NCI-H748 (cell line): Measurements from ENCODE around the gene TMEM11.
"Not testable (repeated sequence)": the region's sequence is repeated elsewhere in the genome, so short reads cannot be mapped to it uniquely, and the experiment has no call there.

Experiments used
- DNase-seq: peaks from one replicate; lab custom pipeline; 2025; ENCODE audit not compliant: unreplicated experiment; lab: John Stamatoyannopoulos, UW

The TMEM11 gene

DNA sequence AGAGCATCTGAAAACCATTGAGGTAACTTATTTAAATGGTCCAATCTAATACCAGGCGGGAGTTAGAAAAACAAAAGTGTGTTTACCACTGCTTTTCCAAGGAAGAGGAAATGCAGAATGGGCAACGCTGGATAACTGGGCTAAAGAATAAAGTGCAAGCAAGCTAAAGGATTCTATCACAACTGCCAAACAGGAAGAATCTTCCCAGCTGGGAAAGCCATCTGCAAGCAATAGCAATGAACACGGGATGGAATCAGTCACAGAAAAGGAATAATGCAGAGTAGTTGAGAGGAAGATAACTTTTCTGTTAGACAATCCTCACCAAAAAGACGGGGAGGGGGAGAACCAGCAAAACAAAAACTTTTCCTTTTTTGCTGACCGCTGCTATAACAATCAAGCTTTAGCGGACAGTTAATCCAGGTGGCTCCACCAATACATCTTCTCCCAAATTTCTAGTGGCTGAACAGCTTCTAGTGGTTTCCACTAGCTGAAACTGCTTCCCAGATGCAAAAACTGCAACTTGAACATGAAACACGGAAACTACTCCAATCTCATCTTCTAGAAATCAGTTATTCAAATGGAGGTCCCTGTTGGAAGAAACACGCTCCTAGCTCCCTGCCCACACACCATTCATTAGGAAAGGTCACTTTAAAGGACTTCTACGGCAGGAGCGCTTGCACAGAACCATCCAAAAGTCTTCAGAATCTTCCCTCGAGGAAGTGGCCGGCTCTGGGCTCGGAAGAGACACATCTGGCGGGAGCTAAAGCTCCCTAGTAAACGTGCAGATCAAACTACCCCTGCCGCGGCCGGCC is 929 bp downstream of the TMEM11 start:
- no peak for DNase-seq

DNA sequence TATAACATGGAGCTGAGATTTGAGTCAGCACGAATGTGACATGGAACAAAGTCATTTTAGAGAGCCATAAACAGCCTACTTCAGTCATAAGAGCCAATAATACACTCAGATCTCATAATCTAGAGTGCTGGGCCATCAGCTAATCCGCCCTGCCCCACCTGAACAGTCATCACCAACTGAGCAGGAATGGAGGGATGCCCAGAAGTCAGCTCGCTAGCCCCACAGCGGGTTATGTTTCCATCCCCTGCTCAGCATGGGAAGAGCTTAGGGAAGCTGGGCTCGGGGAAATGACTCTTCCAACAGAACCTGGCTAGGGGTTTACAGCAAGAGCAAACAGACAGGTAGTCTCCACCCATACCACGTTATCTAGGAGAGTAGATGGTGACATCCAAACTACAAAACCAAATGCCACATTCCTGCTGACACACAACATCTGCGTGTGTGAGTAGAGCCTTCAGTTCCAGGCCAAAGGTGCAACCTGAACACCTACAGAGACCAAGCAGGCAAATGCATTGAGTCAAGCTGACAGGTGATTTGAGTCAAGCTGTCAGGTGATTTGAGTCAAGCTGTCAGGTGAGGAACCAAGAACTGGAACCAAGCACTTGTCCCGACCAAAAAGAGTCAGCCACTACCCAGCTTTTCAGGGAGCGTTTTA is 2.0 kb downstream of the TMEM11 start:
- DNase-seq: no peak

DNA sequence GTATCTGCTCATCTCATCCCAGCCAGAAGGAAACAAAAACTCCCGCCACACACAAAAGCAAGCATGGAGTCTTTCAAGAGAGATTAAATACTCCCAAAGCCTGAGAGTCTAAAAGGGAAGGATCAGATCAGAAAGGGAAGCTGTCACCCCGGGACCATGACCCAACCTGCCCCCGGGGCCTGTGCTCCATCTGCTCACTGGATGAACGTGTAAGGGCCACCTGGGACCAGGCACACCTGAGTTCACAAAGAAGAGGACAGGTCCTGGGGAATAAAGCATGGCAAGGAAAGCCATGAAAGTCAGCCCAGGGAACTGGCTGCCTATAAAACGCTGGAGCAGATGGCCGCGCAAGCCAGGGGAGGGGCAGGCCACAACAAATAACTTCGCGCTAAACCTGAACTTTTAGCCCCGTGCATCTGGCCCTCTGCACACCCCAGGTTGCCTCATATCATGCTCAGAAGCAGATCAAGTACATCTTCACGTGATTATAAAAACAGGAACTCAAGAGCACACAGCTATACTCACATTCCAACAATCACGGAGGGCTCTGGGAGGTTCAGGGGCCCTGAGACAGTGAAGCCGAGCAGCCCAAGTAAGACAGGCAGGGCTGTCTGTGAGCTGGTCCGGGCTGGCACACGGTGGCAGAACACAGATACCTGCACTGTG is 3.4 kb downstream of the TMEM11 start:
- DNase-seq: no peak

DNA sequence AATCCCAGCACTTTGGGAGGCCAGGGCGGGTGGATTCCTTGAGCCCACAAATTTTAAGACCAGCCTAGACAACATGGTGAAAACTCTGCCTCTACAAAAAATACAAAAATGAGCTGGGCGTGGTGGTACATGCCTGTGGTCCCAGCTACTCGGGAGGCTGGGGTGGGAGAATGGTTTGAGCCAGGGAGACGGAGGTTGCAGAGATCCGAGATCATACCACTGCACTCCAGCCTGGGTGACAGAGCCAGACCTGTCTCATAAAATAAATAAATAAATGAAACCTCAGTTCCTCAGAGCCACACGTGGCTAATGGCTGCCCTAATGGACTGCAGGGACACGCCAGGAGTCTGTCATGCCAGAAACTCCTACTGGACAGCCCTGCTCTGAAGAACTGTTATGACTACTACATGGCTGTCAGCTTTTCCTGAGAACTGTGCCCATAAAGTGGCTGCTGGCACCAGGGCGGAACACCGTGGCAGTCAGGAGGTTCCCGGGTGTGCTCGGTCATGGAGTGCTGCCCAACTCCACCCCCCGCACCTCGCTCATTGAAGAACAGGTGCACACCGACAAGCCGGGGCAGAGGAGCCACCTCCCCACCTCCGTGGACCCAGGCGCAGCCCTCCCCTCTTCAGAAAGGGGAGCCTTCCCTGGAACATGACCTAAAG is 4.3 kb downstream of the TMEM11 start:
- DNase-seq: no peak

DNA sequence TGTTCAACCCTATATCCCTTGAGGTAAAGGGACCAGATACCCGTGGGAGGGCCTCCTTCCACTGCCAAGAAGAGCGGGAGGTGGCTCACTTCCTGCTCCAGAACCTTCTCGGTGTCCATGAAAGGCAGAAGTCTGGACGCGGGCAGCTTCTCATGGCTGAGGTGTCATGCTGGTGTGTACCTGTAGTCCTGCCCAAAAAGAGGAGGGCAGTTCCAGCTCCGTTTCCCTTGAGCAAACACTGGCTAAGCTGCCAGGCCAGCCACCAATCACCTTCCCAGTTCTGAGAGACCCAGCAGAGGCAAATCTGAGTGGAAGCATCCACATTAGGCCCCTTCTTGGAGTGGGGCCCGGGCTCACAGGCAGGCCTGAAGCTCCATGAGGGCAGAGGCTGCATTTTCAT is 5.6 kb downstream of the TMEM11 start:
- DNase-seq: no peak

DNA sequence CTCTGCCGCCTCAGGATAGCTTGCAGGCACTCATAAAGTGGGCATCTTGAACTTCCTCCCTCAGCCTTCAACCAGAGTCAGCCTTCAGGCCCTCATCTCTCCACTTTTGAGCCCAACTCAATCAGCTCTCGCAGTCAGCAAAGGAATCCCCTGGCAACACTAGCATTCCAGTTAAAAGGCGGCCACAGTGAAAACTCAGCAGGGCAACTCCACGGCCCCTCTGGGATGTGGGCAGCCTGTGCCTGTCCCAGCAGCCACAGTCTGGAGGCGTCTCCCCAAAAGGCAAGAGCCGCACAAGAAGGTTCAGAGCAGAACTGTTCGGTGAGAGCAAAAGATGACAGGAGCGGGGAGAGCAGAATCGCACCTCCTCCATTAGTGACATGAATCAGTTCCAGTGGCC is 9.0 kb downstream of the TMEM11 start:
- DNase-seq: no peak

DNA sequence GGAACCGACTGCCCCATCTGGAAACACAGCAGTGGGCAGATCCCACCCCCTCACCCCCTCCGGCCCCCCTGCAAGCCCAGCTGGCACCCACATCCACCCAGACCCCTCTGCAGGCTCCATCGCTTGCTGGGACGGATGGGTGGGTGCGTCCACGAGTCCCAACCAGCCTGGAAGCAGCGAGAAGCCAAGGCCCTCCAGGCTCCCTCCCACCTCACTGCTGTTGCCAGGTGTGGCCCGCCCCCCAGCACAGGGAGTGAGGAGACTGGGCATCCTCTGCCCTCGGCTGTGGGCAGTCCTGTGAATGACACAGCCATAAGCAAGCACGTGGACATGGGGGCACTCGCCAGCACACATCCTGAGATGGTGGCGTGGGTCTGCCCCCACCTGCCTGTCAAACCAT is 11.4 kb downstream of the TMEM11 start:
- DNase-seq: no peak

DNA sequence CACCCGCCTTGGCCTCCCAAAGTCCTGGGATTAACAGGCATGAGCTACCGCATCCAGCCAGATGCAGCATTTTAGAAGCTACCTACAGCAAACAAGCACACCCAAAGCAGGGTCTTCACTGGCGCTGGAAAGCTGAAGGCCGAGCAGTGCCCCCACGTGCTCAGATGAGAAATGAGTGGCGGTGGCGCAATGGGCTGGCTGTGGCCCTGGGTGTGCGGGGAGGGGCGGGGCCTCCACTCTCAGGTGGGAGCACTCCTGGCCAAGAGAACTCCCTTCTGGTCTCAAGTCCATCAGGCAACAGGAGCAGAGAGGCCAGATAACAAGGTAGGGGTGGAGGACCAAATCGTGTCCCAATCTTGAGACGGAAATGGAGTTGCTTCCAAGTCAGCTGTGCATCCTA is 12.1 kb downstream of the TMEM11 start:
- DNase-seq: no peak

DNA sequence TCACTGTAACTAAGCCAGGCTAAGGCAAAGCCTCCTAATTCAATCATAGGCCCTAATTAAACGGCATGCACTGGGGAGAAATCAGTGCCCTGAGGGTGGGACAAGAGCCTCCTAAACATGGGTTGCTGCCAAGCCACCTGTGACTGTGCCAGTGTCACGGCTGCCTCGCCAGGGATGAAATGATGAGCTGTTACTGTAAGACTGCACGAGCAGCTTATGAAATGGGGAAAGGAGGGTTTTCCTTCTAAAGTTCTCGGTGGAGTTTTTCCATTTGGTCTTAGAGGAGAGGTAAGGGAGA is 12.7 kb downstream of the TMEM11 start:
- DNase-seq: no peak

DNA sequence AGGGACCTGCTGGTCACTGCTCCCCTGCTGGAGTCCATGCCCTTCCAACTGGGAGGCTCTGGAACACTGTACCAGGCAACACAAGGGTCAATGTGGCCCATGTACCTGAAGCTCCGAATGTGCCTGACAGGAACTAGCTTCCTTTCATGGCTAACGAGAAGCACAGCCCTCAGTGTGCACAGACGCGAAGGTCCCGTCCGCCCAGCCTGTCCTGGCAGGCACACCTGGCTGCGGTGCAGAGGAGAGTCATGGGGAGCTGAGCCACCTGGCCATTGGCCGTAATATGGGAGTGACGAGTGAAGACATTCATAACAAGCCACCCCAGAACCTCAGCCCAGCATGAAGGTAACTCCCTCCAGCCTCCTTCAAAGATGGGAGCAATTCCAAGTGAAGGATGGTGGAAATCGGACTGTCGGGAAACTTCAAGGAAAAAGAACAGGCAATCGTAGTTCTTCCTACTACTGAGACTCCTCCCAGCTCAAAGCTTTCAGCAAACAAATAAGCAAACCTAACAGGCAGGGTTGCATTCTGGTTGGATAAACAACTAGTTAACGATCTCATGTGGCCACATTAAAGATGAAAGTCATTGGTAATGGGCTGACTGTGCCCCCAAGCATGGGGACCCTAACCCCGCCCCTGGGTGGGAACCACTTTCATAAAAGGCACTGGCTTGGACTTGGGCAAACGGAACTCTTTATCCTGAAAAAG is 13.2 kb downstream of the TMEM11 start:
- DNase-seq: no peak

DNA sequence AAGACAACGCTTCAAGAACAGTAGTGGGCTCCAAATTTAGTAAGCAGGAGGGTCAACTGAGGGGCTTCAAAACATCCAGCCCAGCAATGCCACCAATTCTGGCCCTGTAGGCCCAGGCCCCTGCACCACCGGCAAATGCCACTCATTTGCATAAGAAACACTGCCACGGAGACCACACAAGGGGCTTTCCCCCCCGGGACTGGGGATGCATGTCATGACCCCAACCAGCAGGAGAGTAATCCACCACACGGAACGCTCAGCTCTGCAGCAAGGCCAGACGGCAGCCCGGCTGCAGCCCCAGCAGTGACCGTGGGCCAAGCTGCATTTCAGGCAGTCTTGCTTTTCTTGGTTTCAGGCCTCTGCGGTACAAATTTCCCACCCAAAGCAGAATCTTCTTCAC is 14.1 kb downstream of the TMEM11 start:
- DNase-seq: no peak

DNA sequence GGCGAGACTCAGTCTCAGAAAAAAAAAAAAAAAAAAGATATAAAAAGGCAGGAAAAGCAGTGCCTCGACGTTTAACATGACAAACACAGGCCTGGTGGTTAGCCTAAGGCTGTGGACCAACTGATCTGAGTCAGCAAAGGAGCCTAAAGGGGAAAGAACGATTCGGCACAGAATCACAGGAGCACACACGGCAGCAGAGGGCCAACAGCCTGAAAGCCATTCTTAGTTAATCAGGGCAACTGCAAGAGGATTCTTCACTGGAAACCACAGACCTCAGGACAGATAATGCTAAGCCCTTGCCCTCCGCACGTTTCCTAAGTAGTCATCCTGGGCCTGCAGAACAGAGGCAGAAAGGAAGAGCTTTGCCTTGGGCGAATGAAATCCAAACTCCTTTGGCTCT is 14.7 kb downstream of the TMEM11 start:
- no peak for DNase-seq

DNA sequence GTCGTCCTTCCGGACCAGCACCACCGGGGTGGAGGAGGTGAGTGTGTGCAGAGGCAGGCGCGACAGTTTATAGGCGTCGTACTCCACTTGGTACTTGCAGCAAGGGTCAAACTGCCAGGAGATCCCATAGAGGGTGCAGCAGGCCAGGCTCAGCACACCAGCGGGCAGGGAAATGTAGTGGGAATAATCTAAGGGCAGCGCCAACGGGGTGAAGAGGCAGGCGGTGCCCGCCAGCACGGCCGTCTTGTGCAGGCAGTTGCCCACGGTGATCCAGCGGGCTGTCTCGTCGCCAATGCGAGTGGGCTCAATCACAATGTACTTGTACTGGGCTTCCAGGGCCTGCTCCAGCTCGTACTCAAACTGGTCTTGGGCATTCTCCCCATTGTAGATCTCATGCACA is 15.6 kb downstream of the TMEM11 start:
- DNase-seq: no peak

DNA sequence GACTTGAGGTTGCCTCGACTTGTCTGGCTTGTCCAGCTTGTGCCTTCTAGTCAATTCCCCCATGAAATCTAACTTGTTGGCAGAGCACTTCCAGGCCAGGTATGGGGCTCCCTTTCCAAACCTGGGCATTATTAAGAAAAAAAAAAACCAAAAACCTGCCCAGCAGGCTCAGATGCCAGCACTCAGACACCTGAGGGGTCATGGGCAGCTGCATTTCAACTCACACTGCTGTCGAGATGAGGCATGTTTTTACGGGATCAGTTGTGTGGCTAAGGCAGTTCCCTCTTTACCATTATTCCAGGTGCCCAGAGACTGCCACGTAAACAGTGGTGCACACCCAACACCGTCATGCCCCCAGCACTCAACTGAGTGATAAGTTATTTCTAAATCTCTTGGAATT is 17.8 kb downstream of the TMEM11 start:
- no peak for DNase-seq

DNA sequence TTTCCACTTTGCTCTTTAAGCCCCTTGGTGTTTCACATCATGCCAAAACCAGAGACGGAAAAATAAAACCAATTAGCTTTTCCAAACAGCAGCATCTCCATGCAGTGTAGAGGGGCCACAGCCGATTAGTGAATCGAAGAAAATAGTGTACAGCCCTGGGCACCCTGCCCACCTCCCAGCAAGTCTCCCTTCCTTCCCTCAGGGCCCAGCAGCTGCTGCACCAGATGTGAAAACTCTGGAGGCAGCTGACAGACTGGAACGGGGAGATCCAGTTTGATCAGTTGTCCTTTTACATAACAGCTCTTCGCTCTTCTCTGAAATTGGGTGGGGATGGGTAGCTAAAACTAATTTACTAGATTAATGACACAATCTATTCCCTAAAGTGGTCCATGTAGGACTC is 19.3 kb downstream of the TMEM11 start:
- no peak for DNase-seq

DNA sequence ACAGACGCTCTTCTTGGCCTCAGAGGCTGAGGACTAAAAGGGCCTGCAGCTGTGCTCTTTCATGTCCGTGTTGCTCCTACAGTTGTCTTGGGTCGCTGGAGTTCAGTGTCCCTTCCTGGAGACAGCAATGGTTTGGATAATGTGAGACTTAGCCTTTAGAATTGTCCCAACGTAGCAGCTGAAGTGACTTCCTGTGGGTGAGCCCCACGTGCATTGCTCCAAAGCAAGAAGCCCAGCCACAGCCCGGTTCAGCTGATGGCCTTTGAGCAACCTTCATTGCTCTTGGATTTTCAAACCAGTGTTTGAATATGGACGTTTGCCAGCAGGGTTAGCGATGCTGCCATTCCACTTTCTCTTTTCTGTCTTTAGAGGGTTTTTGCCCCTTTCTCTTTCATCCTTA is 19.7 kb downstream of the TMEM11 start:
- DNase-seq: no peak

DNA sequence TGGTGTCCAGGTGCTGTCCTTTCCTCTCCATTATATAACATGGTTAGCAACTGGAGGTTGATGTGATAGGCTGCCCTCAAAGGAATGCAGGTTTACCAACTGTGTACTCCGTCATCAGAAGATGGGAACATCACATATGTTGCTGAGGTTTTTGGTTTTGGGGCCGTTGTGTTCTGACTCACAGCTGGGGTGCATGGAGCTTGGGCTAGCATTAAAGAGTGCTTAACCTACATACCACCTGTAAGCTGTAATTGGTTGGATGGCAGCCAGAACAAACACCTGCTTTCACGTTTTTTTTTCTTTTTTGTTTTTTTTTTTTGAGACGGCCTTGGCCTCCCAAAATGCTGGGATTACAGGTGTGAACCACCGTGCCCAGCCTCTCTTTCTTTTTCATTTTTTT is 20.9 kb downstream of the TMEM11 start:
- DNase-seq: no peak

DNA sequence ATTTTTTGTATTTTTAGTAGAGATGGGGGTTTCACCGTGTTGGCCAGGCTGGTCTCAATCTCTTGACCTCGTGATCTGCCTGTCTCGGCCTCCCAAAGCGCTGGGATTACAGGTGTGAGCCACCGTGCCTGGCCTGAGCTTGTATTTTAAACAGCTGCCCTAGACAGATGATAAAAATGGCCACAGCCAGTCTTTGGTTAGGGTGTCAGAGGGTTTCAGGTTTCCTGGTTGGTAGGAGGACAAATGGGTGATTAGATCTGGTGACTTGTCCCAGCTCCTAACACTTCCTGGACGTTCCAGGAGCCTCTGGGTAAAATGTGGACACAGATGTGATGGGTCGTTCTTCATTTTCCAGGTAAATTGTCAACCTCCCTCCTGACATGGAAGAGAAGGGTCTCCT is 21.5 kb downstream of the TMEM11 start:
- not testable (repeated sequence) for DNase-seq

DNA sequence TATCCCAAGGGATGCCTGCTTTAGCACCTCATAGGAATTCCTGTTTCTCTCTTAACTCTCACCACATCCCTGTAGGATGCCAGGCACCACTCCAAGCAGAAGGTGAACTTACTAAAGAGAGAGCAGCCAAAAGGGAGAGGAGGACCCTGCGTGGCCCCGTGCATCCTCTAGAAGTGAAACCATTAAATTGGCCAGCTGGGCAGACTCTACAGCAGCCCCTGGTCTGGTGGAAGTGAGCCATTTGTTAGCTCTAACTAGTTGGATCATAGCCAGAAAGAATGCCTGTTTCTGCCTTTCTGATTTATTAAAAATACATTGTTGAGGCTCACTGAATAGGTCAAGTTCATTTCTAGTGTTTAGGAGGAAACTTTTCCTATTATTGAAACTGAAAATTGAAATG is 22.3 kb downstream of the TMEM11 start:
- no peak for DNase-seq

DNA sequence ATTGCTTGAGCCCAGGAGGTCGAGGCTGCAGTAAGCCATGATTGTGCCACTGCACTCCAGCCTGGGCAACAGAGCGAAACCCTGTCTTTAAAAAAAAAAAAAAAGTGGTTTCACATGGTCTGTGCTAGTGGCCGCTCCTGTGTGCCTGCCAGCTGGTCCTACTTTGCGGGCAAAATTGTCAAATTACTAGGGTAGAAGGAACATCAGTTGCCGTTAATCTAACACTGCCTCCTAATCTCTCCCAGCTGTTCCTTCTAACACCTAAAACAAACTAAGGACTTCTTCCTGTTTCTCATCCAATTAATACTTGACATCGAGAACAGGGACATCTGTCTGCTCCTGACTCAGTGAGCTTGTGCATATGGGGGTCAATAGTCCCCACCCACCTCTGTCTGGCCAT is 23.9 kb downstream of the TMEM11 start:
- no peak for DNase-seq

DNA sequence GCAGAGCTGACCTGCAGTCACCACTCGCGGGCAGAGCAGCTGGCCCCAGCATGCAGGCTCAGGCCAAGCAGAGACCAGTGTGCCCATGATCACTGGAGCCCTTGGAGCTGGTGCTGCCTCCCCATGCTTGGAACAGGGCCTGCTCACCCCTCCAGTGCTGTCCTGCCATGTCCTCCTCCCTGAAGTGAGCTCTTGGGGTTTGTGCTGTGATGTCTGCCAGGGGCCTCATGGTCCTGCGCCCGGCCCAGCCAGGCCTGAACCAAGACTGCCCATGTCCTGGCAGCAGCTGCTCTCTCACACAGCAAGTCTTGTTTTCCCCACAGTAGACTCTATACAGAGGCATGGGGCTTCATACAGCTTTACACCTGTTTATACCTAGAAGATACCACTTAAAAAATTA is 24.6 kb downstream of the TMEM11 start:
- DNase-seq: no peak
